K562 (cell line): Measurements from ENCODE around the gene WDR35. TPM values are rescaled to one million over a fixed set of nuclear protein-coding genes. Genes with fewer than 3 reads are reported as not detected.

Experiments used
- ATAC-seq: fragments of 200-7000 bp; cut with Tn5 transposase; 3 replicates; pipeline ENCODE4 v1.9.1; 2020; ENCODE audit warnings: moderate library complexity
- BruUV-seq: library from RNA; stranded (reverse); fragments of 400-500 nt; replicated peaks from 2 replicates; lab custom pipeline; 2021; lab: Mats Ljungman, UMichigan
- CTCF ChIA-PET: fragments of 300-600 bp; formaldehyde crosslinking; extraction: SDS; loops from one replicate; lab custom pipeline; 2021; ENCODE audit warnings: low intra/inter-chr PET ratio; lab: Yijun Ruan, JAX
- POLR2A ChIA-PET: fragments of 300-600, 350-650 bp; sonication (Branson Sonifier 250); formaldehyde crosslinking; extraction: SDS; loops from one replicate; lab custom pipeline; 2021; ENCODE audit warnings: antibody characterized with exemption, inconsistent platforms; lab: Yijun Ruan, JAX
- DNase-seq, 4 experiments: peaks; one replicate each; pipeline versions ENCODE4 v3.0.0 to v3.0.0-alpha.2; 2011 to 2018; ENCODE audit warnings: low spot score in 3 of 4, mixed read lengths in 3 of 4; ENCODE audit errors: extremely low read depth in 1 of 4
- FAIRE-seq: peaks from 2 replicates; lab custom pipeline; 2011; peaks lifted over from hg19 to GRCh38; lab: Jason Lieb, UNC
- H2AFZ ChIP-seq: 2 replicates; pipeline ENCODE4 v1.6.0; 2011; ENCODE audit warnings: low read depth, low read length, control low read depth, inconsistent platforms
- H3K27ac ChIP-seq: fragments of 200-600 bp; 3 replicates; pipeline ENCODE4 v1.8.0; 2011; ENCODE audit warnings: low read depth, mild to moderate bottlenecking, control low read depth, inconsistent platforms, low read length, moderate library complexity, mixed read lengths; ENCODE audit errors: extremely low read depth
- H3K27me3 ChIP-seq, 2 experiments: fragments of 300-600 bp in 1 of 2; 2 replicates in 1 of 2; 3 replicates in 1 of 2; pipeline versions ENCODE4 v1.6.0 to v1.8.0; 2011; ENCODE audit warnings: inconsistent platforms in 2 of 2, low read length in 2 of 2, mild to moderate bottlenecking in 1 of 2, mixed read lengths in 1 of 2, moderate library complexity in 1 of 2; ENCODE audit not compliant: control insufficient read depth in 2 of 2, insufficient read depth in 2 of 2
- H3K36me3 ChIP-seq: fragments of 300-600 bp; 3 replicates; pipeline ENCODE4 v1.8.0; 2011; ENCODE audit warnings: mild to moderate bottlenecking, low read length, inconsistent platforms; ENCODE audit not compliant: control insufficient read depth, insufficient read depth
- H3K4me1 ChIP-seq, 2 experiments: fragments of 200-600 bp in 1 of 2; replicated peaks in 1 of 2; 2 replicates in 1 of 2; 3 replicates in 1 of 2; pipeline versions ENCODE4 v1.5.1 to v1.8.0; 2011; ENCODE audit warnings: inconsistent platforms in 2 of 2, low read length in 2 of 2, mild to moderate bottlenecking in 1 of 2, mixed read lengths in 1 of 2, moderate library complexity in 1 of 2; ENCODE audit not compliant: control insufficient read depth in 2 of 2, insufficient read depth in 2 of 2
- H3K4me2 ChIP-seq: 2 replicates; pipeline ENCODE4 v1.6.1; 2011; ENCODE audit warnings: low read length, control low read depth, inconsistent platforms, mixed read lengths; ENCODE audit not compliant: insufficient read depth
- H3K4me3 ChIP-seq: fragments of 200-600 bp; sonication (generic), shearing (Covaris generic); 2 replicates; pipeline ENCODE4 v1.5.1; 2016; ENCODE audit warnings: control low read depth, inconsistent platforms
- H3K79me2 ChIP-seq: fragments of 200-600 bp; 3 replicates; pipeline ENCODE4 v1.8.0; 2011; ENCODE audit warnings: low read length, inconsistent platforms; ENCODE audit not compliant: control insufficient read depth, insufficient read depth
- H3K9ac ChIP-seq, 2 experiments: 2 replicates each; pipeline versions ENCODE4 v1.6.0 to v1.6.1; 2011; ENCODE audit warnings: low read depth in 2 of 2, low read length in 2 of 2, control low read depth in 1 of 2, inconsistent platforms in 1 of 2, mild to moderate bottlenecking in 1 of 2, mixed read lengths in 1 of 2; ENCODE audit not compliant: insufficient read depth in 1 of 2
- H3K9me1 ChIP-seq: one replicate; pipeline ENCODE4 v1.6.0; 2011; ENCODE audit warnings: inconsistent platforms, mild to moderate bottlenecking, low read length, moderate library complexity; ENCODE audit not compliant: control insufficient read depth, insufficient read depth
- H3K9me3 ChIP-seq: replicated peaks from 2 replicates; pipeline ENCODE4 v1.5.1; 2011; ENCODE audit warnings: low read depth, low read length, inconsistent platforms; ENCODE audit not compliant: control insufficient read depth, insufficient read depth
- H4K20me1 ChIP-seq: replicated peaks from 2 replicates; pipeline ENCODE4 v1.6.1; 2011; ENCODE audit warnings: low read length, inconsistent platforms, mixed read lengths; ENCODE audit not compliant: control insufficient read depth, insufficient read depth
- FOXK2 ChIP-seq, 2 experiments: fragments of 450-650 bp; IDR thresholded peaks in 1 of 2; conservative IDR thresholded peaks in 1 of 2; 2 replicates each; pipeline ENCODE4 v1.6.1; 2016; ENCODE audit warnings: low read depth in 2 of 2, mild to moderate bottlenecking in 1 of 2
- HDAC3 ChIP-seq: fragments of 450-650 bp; IDR thresholded peaks from 2 replicates; pipeline ENCODE4 v1.6.1; 2018; ENCODE audit warnings: borderline replicate concordance, mild to moderate bottlenecking, moderate library complexity; ENCODE audit not compliant: partially characterized antibody
- KAT8 ChIP-seq: fragments of 450-650 bp; IDR thresholded peaks from 2 replicates; pipeline ENCODE4 v1.6.1; 2016; ENCODE audit warnings: low read depth, mild to moderate bottlenecking
- KLF16 ChIP-seq: IDR thresholded peaks from 2 replicates; pipeline ENCODE4 v1.6.1; 2016; ENCODE audit warnings: antibody characterized with exemption
- LARP7 ChIP-seq: fragments of 450-650 bp; IDR thresholded peaks from 2 replicates; pipeline ENCODE4 v1.6.1; 2016
- MYBL2 ChIP-seq, 2 experiments: fragments of 450-650 bp in 1 of 2; sonication (generic) in 1 of 2; formaldehyde crosslinking in 1 of 2; IDR thresholded peaks; 2 replicates each; pipeline versions ENCODE4 v1.6.1 to v1.8.1; 2017 to 2022; ENCODE audit warnings: borderline replicate concordance in 1 of 2, inconsistent platforms in 1 of 2, low read depth in 1 of 2, mild to moderate bottlenecking in 1 of 2, missing genetic modification reagents in 1 of 2, moderate library complexity in 1 of 2
- NUFIP1 ChIP-seq: fragments of 450-650 bp; IDR thresholded peaks from 2 replicates; pipeline ENCODE4 v1.6.1; 2018; ENCODE audit not compliant: partially characterized antibody
- ZNF75A ChIP-seq: fragments of 450-650 bp; formaldehyde crosslinking; IDR thresholded peaks from 2 replicates; pipeline ENCODE4 v1.4.0; 2020; ENCODE audit warnings: mild to moderate bottlenecking
- WGBS: fragments of 100-300 bp; shearing (Covaris generic); methylation state at CpG from one replicate; pipeline ENCODE4 v1.1.6; 2016; ENCODE audit warnings: low coverage, mixed read lengths; ENCODE audit not compliant: insufficient coverage; ENCODE audit errors: missing lambda C conversion rate; 5-methylcytosine and 5-hydroxymethylcytosine counted together
- in situ Hi-C: fragments of 300-500 bp; cut with MboI; formaldehyde crosslinking; loops from 4 replicates; pipeline ENCODE4 v1.15.0; 2018; ENCODE audit warnings: inconsistent platforms, mixed read lengths
- intact Hi-C: fragments of 100-400 bp; cut with micrococcal nuclease; formaldehyde crosslinking; loops from 2 replicates; pipeline ENCODE4 v1.14.2; 2022
- polyA plus RNA-seq, 8 experiments: library from polyadenylated mRNA; depleted of rRNA in 4 of 8; stranded (reverse) in 5 of 8; unstranded in 3 of 8; fragments of >200 nt; fragmentation: Nextera tagmentation in 2 of 8; fragmentation: Illumina TruSeq in 1 of 8; extraction: Ambion mirVana in 2 of 8; extraction: Trizol in 1 of 8; gene quantifications; 2 replicates each; pipeline versions ENCODE4 v1.2.1 to v1.2.3, GENCODE V29; 2011 to 2014; ENCODE audit warnings: inconsistent platforms in 1 of 8, missing spikeins in 1 of 8
- total RNA-seq, 7 experiments: library from RNA; depleted of rRNA in 6 of 7; stranded (reverse); fragments of >200 nt in 6 of 7; fragmentation: Illumina TruSeq in 2 of 7; extraction: Trizol in 2 of 7; gene quantifications; 2 replicates each; pipeline versions ENCODE4 v1.2.1 to v1.2.3, GENCODE V29; 2011 to 2021; ENCODE audit warnings: low replicate concordance in 1 of 7

The WDR35 gene
- total and polyA plus RNA-seq, 9 of the 15 experiments (the other 6 are each of a cell fraction or from before 2014, with no cell fraction given) = 3.3 to 13.1 (median 8.0) TPM

DNA sequence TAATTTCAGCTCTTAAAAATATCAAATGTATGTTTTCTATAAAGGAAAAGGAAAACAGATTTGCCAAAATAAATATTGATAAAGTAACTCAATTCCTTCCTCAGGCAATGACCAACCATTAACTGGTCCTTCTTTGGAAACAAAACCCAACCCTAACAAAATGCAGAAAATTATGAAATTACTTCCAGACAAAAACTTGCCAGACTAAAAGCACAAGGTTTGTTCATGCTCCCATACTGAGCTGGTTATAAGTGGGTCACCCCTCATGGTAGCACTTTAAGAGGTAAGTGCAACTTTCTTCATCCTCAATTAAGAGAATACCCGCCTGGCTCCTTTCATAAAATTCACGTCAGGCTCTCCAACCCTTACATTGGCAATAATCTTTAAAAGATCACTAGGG is 57.0 kb downstream of the WDR35 start:
- TF ChIP-seq MYBL2 (IDR thresholded peaks at IDR 0.05; ENCODE audit: low read depth) (no peak), MYBL2 (CRISPR knock-in tag; IDR thresholded peaks at IDR 0.05; ENCODE audit: borderline replicate concordance) (no peak), KAT8 (no peak), NUFIP1 (no peak), KLF16 (no peak), ZNF75A (CRISPR knock-in tag) (no peak), FOXK2 (conservative IDR thresholded peaks at IDR 0.05 in 1 of 2, IDR thresholded peaks at IDR 0.05 in 1 of 2; ENCODE audit: low read depth in 2 of 2) (no peak), LARP7 (no peak), HDAC3 (no peak)
- TF ChIP-seq, all 486 proteins: peak for 0
- no peak for ATAC-seq
- in situ Hi-C loops (no loop called here), intact Hi-C loops (no loop called here)
- ChIA-PET POLR2A (interaction anchor here (0.6 kb wide), 1 partner anchor 1288 kb away, joined by 4 read pairs; no protein-coding TSS in a partner anchor), CTCF (no interaction called here)
- WGBS = 63% methylated on average over 2 of the region's 2 CpGs
- no peak for DNase-seq
- no TSS peak for BruUV-seq
- FAIRE-seq = no peak
- Histone ChIP-seq H2AFZ (no peak overlapping the region), H3K27me3 (no peaks in the 10 kb centered on the region), H3K9me3 (peaks cover 4% of the 10 kb centered on the region; the same call in 1 of the 2 replicates), H3K79me2 (no peaks in the 10 kb centered on the region), H3K4me1 (no peaks in the 10 kb centered on the region), H3K27ac (no peak overlapping the region), H3K36me3 (peaks cover 26% of the 10 kb centered on the region), H4K20me1 (no peaks in the 10 kb centered on the region), H3K4me2 (no peak overlapping the region), H3K4me3 (no peak overlapping the region), H3K9ac (no peak overlapping the region), H3K9me1 (no peaks in the 10 kb centered on the region)
